ENCODE data around the gene DOK1.

The DOK1 gene

GRCh38 chr2:74582184-74582583, 27.7 kb downstream of the DOK1 start:
- no peaks in the 10 kb centered on the region for H3K36me3 Mint-ChIP-seq (ENCODE audit: low read depth)
- H3K9me3 Mint-ChIP-seq = no peaks in the 10 kb centered on the region
- TF ChIP-seq, protein P1, sequence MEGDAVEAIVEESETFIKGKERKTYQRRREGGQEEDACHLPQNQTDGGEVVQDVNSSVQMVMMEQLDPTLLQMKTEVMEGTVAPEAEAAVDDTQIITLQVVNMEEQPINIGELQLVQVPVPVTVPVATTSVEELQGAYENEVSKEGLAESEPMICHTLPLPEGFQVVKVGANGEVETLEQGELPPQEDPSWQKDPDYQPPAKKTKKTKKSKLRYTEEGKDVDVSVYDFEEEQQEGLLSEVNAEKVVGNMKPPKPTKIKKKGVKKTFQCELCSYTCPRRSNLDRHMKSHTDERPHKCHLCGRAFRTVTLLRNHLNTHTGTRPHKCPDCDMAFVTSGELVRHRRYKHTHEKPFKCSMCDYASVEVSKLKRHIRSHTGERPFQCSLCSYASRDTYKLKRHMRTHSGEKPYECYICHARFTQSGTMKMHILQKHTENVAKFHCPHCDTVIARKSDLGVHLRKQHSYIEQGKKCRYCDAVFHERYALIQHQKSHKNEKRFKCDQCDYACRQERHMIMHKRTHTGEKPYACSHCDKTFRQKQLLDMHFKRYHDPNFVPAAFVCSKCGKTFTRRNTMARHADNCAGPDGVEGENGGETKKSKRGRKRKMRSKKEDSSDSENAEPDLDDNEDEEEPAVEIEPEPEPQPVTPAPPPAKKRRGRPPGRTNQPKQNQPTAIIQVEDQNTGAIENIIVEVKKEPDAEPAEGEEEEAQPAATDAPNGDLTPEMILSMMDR (IDR thresholded peaks at IDR 0.05; ENCODE audit: unreplicated experiment in 3 of 3) = no peak
- peaks cover 3% of the 10 kb centered on the region for H3K27me3 Mint-ChIP-seq (ENCODE audit: low read depth)
- H3K4me1 Mint-ChIP-seq = peaks cover 14% of the 10 kb centered on the region
- H3K4me3 Mint-ChIP-seq = no peak overlapping the region
- no peak overlapping the region for H3K27ac Mint-ChIP-seq

- Mint-ChIP-seq H3K9me3 (no peaks in the 10 kb centered on the region), H3K36me3 (ENCODE audit: low read depth) (no peaks in the 10 kb centered on the region), H3K4me1 (peaks cover 8% of the 10 kb centered on the region), H3K27ac (peak overlapping the region in 1 of 3 experiments; percentile 11), H3K4me3 (no peak overlapping the region), H3K27me3 (ENCODE audit: low read depth) (peaks cover 8% of the 10 kb centered on the region)
- TF ChIP-seq, protein P1 (IDR thresholded peaks at IDR 0.05; ENCODE audit: unreplicated experiment in 3 of 3) = no peak
These were observed 29.0 kb downstream of the DOK1 start for GRCh38 chr2:74583504-74583903.

DNA sequence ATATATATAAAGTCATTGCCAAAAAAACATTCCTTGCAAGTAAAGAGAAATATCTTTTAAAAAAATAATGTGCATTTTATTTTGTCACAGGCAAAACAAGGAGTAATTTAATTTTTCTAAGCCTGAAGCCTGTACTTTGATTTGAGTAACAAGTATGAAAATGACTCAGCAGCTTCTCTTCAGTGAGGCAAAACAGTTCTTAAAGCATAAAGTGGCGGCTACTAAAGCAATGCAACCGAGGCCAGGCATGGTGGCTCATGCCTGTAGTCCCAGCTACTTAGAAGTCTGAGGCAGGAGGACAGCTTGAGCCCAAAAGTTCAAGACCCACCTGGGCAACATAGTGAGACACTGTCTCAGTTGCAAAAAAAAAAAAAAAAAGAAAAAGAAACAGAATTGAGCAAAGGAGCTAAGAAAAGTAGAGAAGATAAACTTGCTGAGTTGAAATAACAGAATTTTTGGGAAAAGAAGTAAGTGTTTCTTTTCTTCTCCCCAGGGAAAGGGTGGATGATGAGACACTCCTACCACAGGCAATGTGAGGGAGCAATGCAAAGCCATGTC, 29.6 kb downstream of the DOK1 start:
- Mint-ChIP-seq H3K27me3 (ENCODE audit: low read depth) (peaks cover 14% of the 10 kb centered on the region), H3K4me3 (no peak overlapping the region), H3K27ac (no peak overlapping the region), H3K36me3 (ENCODE audit: low read depth) (no peaks in the 10 kb centered on the region), H3K4me1 (peaks cover 8% of the 10 kb centered on the region), H3K9me3 (no peaks in the 10 kb centered on the region)
- TF ChIP-seq, protein P1 (IDR thresholded peaks at IDR 0.05; ENCODE audit: unreplicated experiment in 3 of 3) = no peak

DNA sequence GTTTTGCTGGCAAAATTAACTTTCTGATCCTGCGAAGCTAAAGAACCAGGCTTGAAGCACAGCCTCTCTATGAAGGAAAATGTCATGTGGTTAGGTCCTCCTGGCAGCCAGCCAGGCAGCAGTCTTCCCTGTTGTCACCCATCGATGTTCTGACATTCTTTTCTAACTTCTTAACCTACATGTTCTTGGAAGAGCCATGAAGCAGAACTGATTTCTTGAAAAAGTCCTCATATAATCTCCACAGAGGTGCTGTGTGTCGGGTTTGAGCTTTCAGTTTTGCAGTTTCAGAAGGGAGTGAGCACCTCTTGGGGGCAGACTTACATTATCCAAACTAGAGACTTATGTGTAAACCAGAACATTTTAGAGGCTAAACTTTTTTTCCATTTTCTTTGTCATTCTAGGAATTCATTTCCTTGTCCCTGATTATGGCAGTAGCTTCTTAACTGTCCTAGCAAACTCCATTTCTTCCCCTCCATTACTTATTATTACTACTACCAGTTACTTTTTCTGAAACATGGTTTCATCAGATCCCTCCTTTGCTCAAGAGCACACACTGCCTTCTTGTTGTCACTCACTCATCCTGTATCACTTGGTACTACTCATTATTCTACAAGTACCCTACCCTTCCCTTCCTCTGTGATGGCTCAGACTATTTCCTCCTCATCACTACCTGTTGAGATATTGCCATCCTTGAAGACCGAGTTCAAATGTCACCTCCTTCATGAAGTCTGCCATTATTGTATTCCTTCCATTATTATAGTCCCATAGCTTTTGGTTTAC, 31.1 kb downstream of the DOK1 start:
- Mint-ChIP-seq H3K36me3 (ENCODE audit: low read depth) (no peaks in the 10 kb centered on the region), H3K4me1 (peaks cover 8% of the 10 kb centered on the region), H3K9me3 (no peaks in the 10 kb centered on the region), H3K4me3 (no peak overlapping the region), H3K27me3 (ENCODE audit: low read depth) (peaks cover 24% of the 10 kb centered on the region), H3K27ac (no peak overlapping the region)
- TF ChIP-seq, protein P1 (IDR thresholded peaks at IDR 0.05; ENCODE audit: unreplicated experiment in 3 of 3) = no peak

GRCh38 chr2:74587664-74588277, 33.3 kb downstream of the DOK1 start:
- TF ChIP-seq, protein P1 (IDR thresholded peaks at IDR 0.05; ENCODE audit: unreplicated experiment in 3 of 3) = peak; percentile 73 to 80 (median 75)
- H3K27ac Mint-ChIP-seq = no peak overlapping the region
- H3K9me3 Mint-ChIP-seq = no peaks in the 10 kb centered on the region
- no peak overlapping the region for H3K4me3 Mint-ChIP-seq
- H3K4me1 Mint-ChIP-seq = peaks cover 8% of the 10 kb centered on the region
- H3K36me3 Mint-ChIP-seq (ENCODE audit: low read depth) = no peaks in the 10 kb centered on the region
- peaks cover 38% of the 10 kb centered on the region for H3K27me3 Mint-ChIP-seq (ENCODE audit: low read depth)

All from nephron (organoid).